ENCODE results near the gene GUCD1. TPM values are rescaled to one million over a fixed set of nuclear protein-coding genes. Genes with fewer than 3 reads are reported as not detected.

Gene GUCD1
- total and polyA plus RNA-seq, 10 of the 15 experiments (the other 5 are each of a cell fraction or from before 2014, with no cell fraction given), result 56.0 to 177 (median 88.2) TPM

- BruUV-seq (replicated peaks), result no TSS peak
- ATAC-seq (no peak), DNase-seq (ENCODE audit: low read depth, low spot score) (no peak), FAIRE-seq (no peak)
- WGBS (ENCODE audit: insufficient coverage, insufficient replicate concordance, low lambda C conversion rate, missing lambda C conversion rate), result 50% methylated on average over 1 of the region's 2 CpGs
- H3K4me2 ChIP-seq (ENCODE audit: control insufficient read depth, insufficient read depth), result no peak overlapping the region
- H3K4me3 ChIP-seq, result no peak overlapping the region
- intact Hi-C loops (cut with micrococcal nuclease; ENCODE audit: unreplicated experiment), result no loop called here
- no peak overlapping the region for H3K9ac ChIP-seq (ENCODE audit: control insufficient read depth, insufficient read depth, low read length)
- in situ Hi-C loops (cut with MboI), result no loop called here
- SMC1A ChIA-PET (ENCODE audit: uncharacterized antibody, unreplicated experiment), result interaction anchor here (1.0 to 8.2 kb wide), 14 partner anchors 10 to 219 kb away, joined by 3 to 122 read pairs (median 5); no protein-coding TSS in a partner anchor
- no peaks in the 10 kb centered on the region for H3K9me3 ChIP-seq (replicated peaks; ENCODE audit: control insufficient read depth, insufficient read depth, low read length)
- H3K27me3 ChIP-seq (replicated peaks in 1 of 2; ENCODE audit: control insufficient read depth in 2 of 2, insufficient read depth in 2 of 2, low read length in 1 of 2), result no peaks in the 10 kb centered on the region; a peak in 1 of 4 replicates
- RAD21 ChIA-PET (ENCODE audit: unreplicated experiment), result interaction anchor here (0.7 to 8.3 kb wide), 7 partner anchors 11 to 221 kb away, joined by 3 to 111 read pairs (median 42); partner anchors contain the start of gene ADORA2A
- peaks cover 39% of the 10 kb centered on the region for H3K4me1 ChIP-seq (ENCODE audit: control insufficient read depth, insufficient read depth, low read length)
- H3K27ac ChIP-seq (ENCODE audit: control insufficient read depth, insufficient read depth), result peak overlapping the region; percentile 31; the same call in 1 of the 2 replicates
- TF ChIP-seq MLLT1 (IDR thresholded peaks at IDR 0.05) (0 out of 2 replicates have a peak, but pooled peaks have one; percentile 28), SKIL (IDR thresholded peaks at IDR 0.05; ENCODE audit: low read depth, poor library complexity, severe bottlenecking) (no peak), PAX5 (IDR thresholded peaks at IDR 0.05; ENCODE audit: borderline replicate concordance, low read depth, low read length) (no peak)
- CTCF ChIA-PET, result interaction anchor here (0.8 to 14.8 kb wide), 10 partner anchors 8 to 177 kb away, joined by 3 to 332 read pairs (median 5); partner anchors contain the start of gene ADORA2A
- H3K36me3 ChIP-seq (ENCODE audit: control insufficient read depth in 2 of 2, insufficient read depth in 2 of 2, low read length in 1 of 2), result no peaks in the 10 kb centered on the region
- no peak overlapping the region for H2AFZ ChIP-seq (ENCODE audit: control insufficient read depth, low read depth, low read length)
- POLR2A ChIA-PET, result interaction anchor here (0.6 to 6.7 kb wide), 10 partner anchors 11 to 147 kb away, joined by 3 to 48 read pairs (median 6); partner anchors contain the start of gene ADORA2A
- no peaks in the 10 kb centered on the region for H3K79me2 ChIP-seq (ENCODE audit: control insufficient read depth, insufficient read depth, low read length)
- no peaks in the 10 kb centered on the region for H4K20me1 ChIP-seq (ENCODE audit: control insufficient read depth, insufficient read depth)
Observed at GRCh38 chr22:24504540-24504939, 50.4 kb downstream of the GUCD1 start.

Measured in GM12878 (cell line).